Fibroblast of villous mesenchyme (primary cell): ENCODE data around the gene MAZ. TPM values are rescaled to one million over a fixed set of nuclear protein-coding genes. Genes with fewer than 3 reads are reported as not detected.

Experiments used
- DNase-seq: peaks from one replicate; pipeline ENCODE4 v3.0.0-alpha.2; 2010; ENCODE audit warnings: low read depth
- H3K4me3 ChIP-seq: 2 replicates; pipeline ENCODE4 v1.5.1; 2011; ENCODE audit warnings: low read depth, mild to moderate bottlenecking, low read length
- CTCF ChIP-seq: IDR thresholded peaks from 2 replicates; pipeline ENCODE4 v1.5.1; 2012; ENCODE audit warnings: low read depth, mild to moderate bottlenecking, low read length; ENCODE audit not compliant: insufficient read depth
- small RNA-seq: library from RNA; depleted of rRNA; stranded (forward); fragments of <200 nt; gene quantifications from one replicate; pipeline ENCODE3, GENCODE V24; 2012
- total RNA-seq: library from RNA; depleted of rRNA; stranded (reverse); fragments of >200 nt; gene quantifications from 2 replicates; pipeline ENCODE4 v1.2.3, GENCODE V29; 2012

The MAZ gene
- total RNA-seq, 1 donor: 166 TPM

GRCh38 chr16:29858149-29858849 lies 52.0 kb downstream of the MAZ start:
- TF ChIP-seq CTCF: no peak
- H3K4me3 ChIP-seq: no peak overlapping the region

GRCh38 chr16:29858974-29859373 lies 52.6 kb downstream of the MAZ start:
- DNase-seq: no peak
- no peak overlapping the region for H3K4me3 ChIP-seq
- TF ChIP-seq CTCF: no peak

More at GRCh38 chr16:29858149-29858849, 52.0 kb downstream of the MAZ start:
- DNase-seq: no peak

GRCh38 chr16:29860218-29860617 lies 53.9 kb downstream of the MAZ start:
- no peak for DNase-seq
- no peak for TF ChIP-seq CTCF
- no peak overlapping the region for H3K4me3 ChIP-seq

Small RNA genes lying within 50 kb of the gene (small RNA-seq; reads per million reads assigned to genes)
- gene AC009133.6: not detected
- not detected for gene AC120114.4

Other genes with a start within 250 kb of the MAZ start
- gene SPN, start 143.3 kb upstream of the MAZ start, total RNA-seq: not detected in 2 replicates
- gene QPRT, start 127.3 kb upstream of the MAZ start, total RNA-seq: 95.3 and 123 TPM in 2 replicates
- not detected in 2 replicates for gene C16orf54, start 60.5 kb upstream of the MAZ start, total RNA-seq
- not detected in 2 replicates for gene ZG16, start 28.3 kb upstream of the MAZ start, total RNA-seq
- gene KIF22, start 15.8 kb upstream of the MAZ start, total RNA-seq: 32.5 and 45.3 TPM in 2 replicates
- 3.0 and 3.2 TPM in 2 replicates for gene PRRT2, start 5.7 kb downstream of the MAZ start, total RNA-seq
- gene PAGR1, start 9.6 kb downstream of the MAZ start, total RNA-seq: 20.3 and 20.7 TPM in 2 replicates
- gene MVP, start 13.9 kb downstream of the MAZ start, total RNA-seq: 211 and 250 TPM in 2 replicates
- 60.9 and 84.6 TPM in 2 replicates for gene CDIPT, start 56.7 kb downstream of the MAZ start, total RNA-seq
- 2.6 and 4.7 TPM in 2 replicates for gene SEZ6L2, start 93.0 kb downstream of the MAZ start, total RNA-seq
- gene ASPHD1, start 94.0 kb downstream of the MAZ start, total RNA-seq: 5.2 and 7.8 TPM in 2 replicates
- 8.2 and 10.0 TPM in 2 replicates for gene KCTD13, start 119.7 kb downstream of the MAZ start, total RNA-seq
- 72.8 and 75.1 TPM in 2 replicates for gene TMEM219, start 155.6 kb downstream of the MAZ start, total RNA-seq
- 48.0 and 63.9 TPM in 2 replicates for gene TAOK2, start 167.3 kb downstream of the MAZ start, total RNA-seq
- 4.7 and 6.8 TPM in 2 replicates for gene HIRIP3, start 189.1 kb downstream of the MAZ start, total RNA-seq
- 25.9 and 31.2 TPM in 2 replicates for gene INO80E, start 189.7 kb downstream of the MAZ start, total RNA-seq
- gene DOC2A, start 204.5 kb downstream of the MAZ start, total RNA-seq: under 0.01 and 0.32 TPM in 2 replicates
- gene C16orf92, start 216.7 kb downstream of the MAZ start, total RNA-seq: not detected in 2 replicates
- 0.32 TPM in 1 of 2 replicates, not detected in the other for gene TLCD3B, start 224.7 kb downstream of the MAZ start, total RNA-seq